ENCODE data around the gene LMF1.

DNA sequence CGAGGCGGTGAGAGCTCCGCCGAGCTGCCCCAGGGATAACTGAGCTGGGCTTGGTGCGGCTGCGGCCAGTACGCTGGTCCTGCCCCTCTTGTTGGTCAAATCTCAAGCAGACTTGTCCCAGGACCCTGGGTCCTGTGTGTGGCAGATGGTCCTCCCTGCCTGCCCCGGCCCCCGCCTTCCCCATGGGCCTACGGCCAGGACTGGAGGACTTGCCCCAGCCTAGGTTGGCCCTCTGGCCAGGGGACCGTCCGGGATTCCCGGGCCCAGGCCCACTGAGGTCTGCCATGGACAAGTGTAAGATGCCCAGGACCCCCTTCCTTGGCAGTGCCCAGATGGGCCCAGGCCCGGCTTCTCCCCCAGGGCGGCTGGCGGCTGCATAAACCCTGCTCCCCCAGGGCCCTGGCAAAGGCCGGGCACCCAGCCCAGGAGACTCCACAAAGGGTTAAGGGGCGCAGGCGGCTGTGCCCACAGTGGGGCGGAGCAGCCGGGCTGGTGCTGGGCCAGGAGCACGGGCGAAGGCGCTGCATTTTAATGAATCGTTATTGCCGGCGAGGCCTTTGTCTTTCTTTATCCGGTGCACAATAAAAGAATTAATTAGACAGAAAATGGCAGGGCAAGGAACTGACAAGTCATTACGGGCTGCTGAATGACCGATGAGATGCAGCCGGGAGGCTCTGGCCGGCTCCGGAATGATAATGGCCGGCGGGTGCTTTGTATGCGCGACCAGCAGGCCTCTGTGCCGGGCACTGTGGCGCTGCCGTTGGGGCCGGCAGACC is 19.9 kb upstream of the LMF1 start:
- TF ChIP-seq, protein P1, sequence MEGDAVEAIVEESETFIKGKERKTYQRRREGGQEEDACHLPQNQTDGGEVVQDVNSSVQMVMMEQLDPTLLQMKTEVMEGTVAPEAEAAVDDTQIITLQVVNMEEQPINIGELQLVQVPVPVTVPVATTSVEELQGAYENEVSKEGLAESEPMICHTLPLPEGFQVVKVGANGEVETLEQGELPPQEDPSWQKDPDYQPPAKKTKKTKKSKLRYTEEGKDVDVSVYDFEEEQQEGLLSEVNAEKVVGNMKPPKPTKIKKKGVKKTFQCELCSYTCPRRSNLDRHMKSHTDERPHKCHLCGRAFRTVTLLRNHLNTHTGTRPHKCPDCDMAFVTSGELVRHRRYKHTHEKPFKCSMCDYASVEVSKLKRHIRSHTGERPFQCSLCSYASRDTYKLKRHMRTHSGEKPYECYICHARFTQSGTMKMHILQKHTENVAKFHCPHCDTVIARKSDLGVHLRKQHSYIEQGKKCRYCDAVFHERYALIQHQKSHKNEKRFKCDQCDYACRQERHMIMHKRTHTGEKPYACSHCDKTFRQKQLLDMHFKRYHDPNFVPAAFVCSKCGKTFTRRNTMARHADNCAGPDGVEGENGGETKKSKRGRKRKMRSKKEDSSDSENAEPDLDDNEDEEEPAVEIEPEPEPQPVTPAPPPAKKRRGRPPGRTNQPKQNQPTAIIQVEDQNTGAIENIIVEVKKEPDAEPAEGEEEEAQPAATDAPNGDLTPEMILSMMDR (IDR thresholded peaks at IDR 0.05) = no peak
- TF ChIP-seq POLR2A (IDR thresholded peaks at IDR 0.05) = no peak
